Measurements from ENCODE around the gene TMEM131. TPM values are rescaled to one million over a fixed set of nuclear protein-coding genes. Genes with fewer than 3 reads are reported as not detected.

The TMEM131 gene
- total RNA-seq, 1 donor from 2014 or later: 31.4 TPM

- Mint-ChIP-seq H3K9me3 (ENCODE audit: low read depth) (peaks cover 9% of the 10 kb centered on the region), H3K27ac (ENCODE audit: unreplicated experiment) (no peak overlapping the region), H3K4me3 (ENCODE audit: unreplicated experiment) (no peak overlapping the region), H3K4me1 (ENCODE audit: low read depth) (peaks cover 4% of the 10 kb centered on the region), H3K36me3 (ENCODE audit: low read depth) (peaks cover 6% of the 10 kb centered on the region), H3K27me3 (ENCODE audit: low read depth) (no peaks in the 10 kb centered on the region)
- no peak for TF ChIP-seq CTCF (IDR thresholded peaks at IDR 0.05)
- no peak for DNase-seq (ENCODE audit: low spot score)
Observed at GRCh38 chr2:97911206-97911921, 84.4 kb downstream of the TMEM131 start.

DNA sequence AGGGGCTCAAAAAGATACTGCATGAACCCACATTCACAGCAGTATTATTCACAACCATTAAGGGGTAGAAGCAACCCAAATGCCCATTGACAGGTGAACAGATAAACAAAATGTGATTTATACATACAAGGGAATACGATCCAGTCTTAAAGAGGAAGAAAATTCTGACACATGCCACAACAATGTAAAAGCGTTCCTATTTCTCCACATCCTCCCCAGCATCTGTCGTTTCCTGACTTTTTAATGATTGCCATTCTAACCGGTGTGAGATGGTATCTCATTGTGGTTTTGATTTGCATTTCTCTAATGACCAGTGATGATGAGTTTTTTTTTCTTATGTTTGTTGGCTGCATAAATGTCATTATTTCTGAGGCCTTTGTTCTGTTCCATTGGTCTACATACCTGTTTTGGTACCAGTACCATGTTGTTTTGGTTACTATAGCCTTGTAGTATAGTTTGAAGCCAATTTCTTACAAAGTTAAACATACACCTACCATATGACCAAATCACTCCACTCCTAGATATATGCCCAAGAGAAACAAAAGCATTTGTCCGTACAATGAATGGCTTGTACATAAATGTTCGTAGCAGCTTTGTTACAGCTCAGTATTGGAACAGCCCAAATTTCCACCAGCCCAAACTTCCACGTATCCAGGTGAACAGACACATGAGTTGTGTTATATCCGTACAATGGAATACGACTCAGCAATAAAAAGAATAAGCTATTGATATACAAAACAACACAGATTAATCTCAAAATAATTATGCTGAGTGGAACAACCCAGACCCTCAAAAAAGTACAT lies 85.1 kb downstream of the TMEM131 start:
- H3K4me3 Mint-ChIP-seq (ENCODE audit: unreplicated experiment): no peak overlapping the region
- TF ChIP-seq CTCF (IDR thresholded peaks at IDR 0.05): no peak
- H3K9me3 Mint-ChIP-seq (ENCODE audit: low read depth): peaks cover 9% of the 10 kb centered on the region
- no peaks in the 10 kb centered on the region for H3K27me3 Mint-ChIP-seq (ENCODE audit: low read depth)
- DNase-seq (ENCODE audit: low spot score): no peak
- peaks cover 4% of the 10 kb centered on the region for H3K4me1 Mint-ChIP-seq (ENCODE audit: low read depth)
- H3K27ac Mint-ChIP-seq (ENCODE audit: unreplicated experiment): no peak overlapping the region
- peaks cover 8% of the 10 kb centered on the region for H3K36me3 Mint-ChIP-seq (ENCODE audit: low read depth)

- no peak overlapping the region for H3K4me3 Mint-ChIP-seq (ENCODE audit: unreplicated experiment)
- H3K36me3 Mint-ChIP-seq (ENCODE audit: low read depth): peaks cover 12% of the 10 kb centered on the region
- no peaks in the 10 kb centered on the region for H3K27me3 Mint-ChIP-seq (ENCODE audit: low read depth)
- H3K9me3 Mint-ChIP-seq (ENCODE audit: low read depth): peaks cover 13% of the 10 kb centered on the region
- H3K27ac Mint-ChIP-seq (ENCODE audit: unreplicated experiment): no peak overlapping the region
- H3K4me1 Mint-ChIP-seq (ENCODE audit: low read depth): peaks cover 4% of the 10 kb centered on the region
- no peak for DNase-seq (ENCODE audit: low spot score)
- TF ChIP-seq CTCF (IDR thresholded peaks at IDR 0.05): no peak
Observed at GRCh38 chr2:97908208-97908676, 87.5 kb downstream of the TMEM131 start.

DNA sequence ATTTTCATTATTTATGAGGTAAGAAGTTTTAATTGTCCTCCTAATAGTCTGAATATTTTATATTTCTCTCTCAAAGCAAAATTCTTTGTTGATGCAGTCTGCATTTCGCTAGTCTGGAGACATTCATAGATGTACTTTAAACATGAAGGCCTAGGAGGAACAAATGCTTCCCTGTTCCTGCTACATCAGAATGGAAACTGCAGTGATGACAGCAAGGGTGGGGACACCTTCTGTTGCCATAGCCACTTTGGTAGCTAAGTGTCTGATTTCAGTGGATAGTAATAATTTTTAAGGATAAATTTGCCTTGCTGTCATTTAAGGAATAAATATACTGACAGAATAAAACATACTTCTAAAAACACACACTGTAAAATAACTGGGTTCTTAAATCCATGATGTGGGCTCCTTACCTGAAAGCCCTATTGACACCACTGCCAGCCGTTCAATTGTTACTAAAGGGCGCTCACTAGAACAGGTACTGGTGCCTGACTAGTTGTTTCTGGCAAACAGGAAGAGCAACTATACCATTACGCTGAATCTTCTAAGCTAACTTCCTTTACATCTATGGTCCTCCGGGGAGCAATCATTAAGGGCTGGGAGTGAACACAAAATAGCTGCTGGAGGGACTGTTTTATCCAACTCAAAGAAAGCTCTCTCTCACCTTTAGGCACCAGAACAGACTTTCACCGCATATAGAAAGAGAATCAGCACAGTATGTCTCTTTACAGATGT lies 88.2 kb downstream of the TMEM131 start:
- H3K4me1 Mint-ChIP-seq (ENCODE audit: low read depth): peaks cover 4% of the 10 kb centered on the region
- no peak overlapping the region for H3K27ac Mint-ChIP-seq (ENCODE audit: unreplicated experiment)
- TF ChIP-seq CTCF (IDR thresholded peaks at IDR 0.05): no peak
- DNase-seq (ENCODE audit: low spot score): no peak
- H3K36me3 Mint-ChIP-seq (ENCODE audit: low read depth): peaks cover 12% of the 10 kb centered on the region
- H3K9me3 Mint-ChIP-seq (ENCODE audit: low read depth): peaks cover 13% of the 10 kb centered on the region
- H3K4me3 Mint-ChIP-seq (ENCODE audit: unreplicated experiment): no peak overlapping the region
- H3K27me3 Mint-ChIP-seq (ENCODE audit: low read depth): no peaks in the 10 kb centered on the region

DNA sequence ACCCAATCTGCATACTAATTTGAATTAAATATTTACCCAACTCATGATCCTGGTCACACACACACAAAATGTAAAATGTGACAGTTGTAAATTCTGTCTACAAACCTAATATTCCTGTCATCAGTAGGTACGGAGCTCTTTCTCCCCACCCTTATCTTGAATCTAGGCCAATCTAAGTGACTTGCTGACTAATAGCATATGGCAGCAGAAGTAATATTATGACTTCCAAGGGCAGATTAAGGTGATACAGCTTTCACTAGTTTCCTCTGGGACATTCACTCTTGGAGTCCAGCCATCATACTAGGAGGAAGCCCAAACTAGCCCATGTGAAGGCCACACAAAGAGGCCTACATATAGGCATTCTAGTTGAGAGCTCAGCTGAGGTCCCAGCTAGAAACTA lies 89.4 kb downstream of the TMEM131 start:
- H3K4me3 Mint-ChIP-seq (ENCODE audit: unreplicated experiment): no peak overlapping the region
- H3K27me3 Mint-ChIP-seq (ENCODE audit: low read depth): no peaks in the 10 kb centered on the region
- H3K36me3 Mint-ChIP-seq (ENCODE audit: low read depth): peaks cover 14% of the 10 kb centered on the region
- TF ChIP-seq CTCF (IDR thresholded peaks at IDR 0.05): no peak
- DNase-seq (ENCODE audit: low spot score): no peak
- peaks cover 13% of the 10 kb centered on the region for H3K9me3 Mint-ChIP-seq (ENCODE audit: low read depth)
- H3K4me1 Mint-ChIP-seq (ENCODE audit: low read depth): no peaks in the 10 kb centered on the region
- no peak overlapping the region for H3K27ac Mint-ChIP-seq (ENCODE audit: unreplicated experiment)

All from chondrocyte (in vitro differentiated cells).